Measurements from ENCODE around the gene DDX6. TPM values are rescaled to one million over a fixed set of nuclear protein-coding genes. Genes with fewer than 3 reads are reported as not detected.
A peak's percentile ranks its signal among the peaks of the same experiment; 100 is the strongest.

The DDX6 gene
- total RNA-seq, 1 experiment from 2014 or later = 151 TPM

DNA sequence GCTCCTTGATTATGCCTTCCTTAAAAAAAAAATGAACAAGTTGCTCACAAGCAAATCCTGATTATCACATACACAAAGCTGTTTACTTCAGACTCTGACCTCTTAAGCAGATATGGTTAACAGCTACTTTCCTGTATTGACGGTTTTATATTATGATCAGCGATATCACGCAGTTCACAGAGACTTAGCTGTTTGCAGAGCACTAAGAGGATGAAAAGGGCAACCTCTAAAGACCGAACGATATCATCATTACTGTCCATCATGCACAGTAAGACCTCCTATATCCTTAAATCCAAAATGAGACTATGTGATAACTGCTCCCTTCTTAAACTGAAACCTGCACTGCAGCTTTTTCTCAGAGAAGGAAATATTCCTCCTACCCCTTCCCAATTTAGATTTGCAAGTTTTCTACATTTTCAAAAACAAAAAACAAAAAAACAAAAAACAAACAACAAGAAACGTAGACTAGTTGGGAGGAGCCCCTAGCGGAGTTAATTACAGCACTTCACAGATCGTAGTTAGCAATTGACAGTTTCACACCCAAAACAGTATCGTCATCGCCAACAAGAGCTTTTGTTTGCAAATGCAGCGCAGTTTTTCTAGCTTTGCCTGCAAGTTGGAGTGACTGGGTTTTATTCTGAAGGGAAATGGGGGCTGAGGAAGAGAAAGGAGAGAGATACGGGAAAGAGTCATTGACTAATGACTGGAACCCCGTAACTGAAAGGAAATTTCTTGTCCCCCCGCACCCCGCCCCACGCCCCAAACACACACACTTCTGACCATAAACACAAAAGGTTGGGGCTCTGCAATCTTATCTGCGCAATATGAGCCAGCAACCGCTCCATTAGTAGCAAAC lies 1.2 kb downstream of the DDX6 start:
- Mint-ChIP-seq H3K4me1 (peaks cover 24% of the 10 kb centered on the region), H3K27ac (peak overlapping the region; percentile 97), H3K4me3 (peak overlapping the region; percentile 98), H3K36me3 (peaks cover 23% of the 10 kb centered on the region), H3K9me3 (no peaks in the 10 kb centered on the region), H3K27me3 (ENCODE audit: low read depth) (no peaks in the 10 kb centered on the region)
- TF ChIP-seq NR3C1 (CRISPR knock-in tag; conservative IDR thresholded peaks at IDR 0.05; ENCODE audit: low read depth) (no peak), FOXK1 (CRISPR knock-in tag; IDR thresholded peaks at IDR 0.05) (no peak), ATF1 (CRISPR knock-in tag; IDR thresholded peaks at IDR 0.05) (no peak), ESRRA (CRISPR knock-in tag; IDR thresholded peaks at IDR 0.05; ENCODE audit: borderline replicate concordance) (no peak), TCF7 (CRISPR knock-in tag; IDR thresholded peaks at IDR 0.05; ENCODE audit: low read depth) (no peak), E2F4 (CRISPR knock-in tag; IDR thresholded peaks at IDR 0.05; ENCODE audit: borderline replicate concordance, low read depth) (no peak), USF1 (CRISPR knock-in tag; IDR thresholded peaks at IDR 0.05) (no peak), FOXP4 (CRISPR knock-in tag; IDR thresholded peaks at IDR 0.05) (no peak), ZNF138 (CRISPR knock-in tag; conservative IDR thresholded peaks at IDR 0.05) (no peak), NR1H2 (CRISPR knock-in tag; IDR thresholded peaks at IDR 0.05) (no peak)
- CTCF ChIA-PET = interaction anchor here (0.9 to 4.7 kb wide), 10 partner anchors 13 to 172 kb away, joined by 3 to 63 read pairs (median 8); partner anchors contain the start of gene UPK2
- DNase-seq (ENCODE audit: low spot score) (no peak), ATAC-seq (no peak)
- POLR2A ChIA-PET = interaction anchor here (0.7 to 4.8 kb wide), 3 partner anchors 100 to 208 kb away, joined by 7 to 46 read pairs (median 8); no protein-coding TSS in a partner anchor

GRCh38 chr11:118786657-118787056 lies 4.3 kb downstream of the DDX6 start:
- no peak for ATAC-seq
- Mint-ChIP-seq H3K4me1 (peaks cover 16% of the 10 kb centered on the region), H3K27ac (peak overlapping the region; percentile 37), H3K27me3 (ENCODE audit: low read depth) (no peaks in the 10 kb centered on the region), H3K36me3 (peaks cover 36% of the 10 kb centered on the region), H3K9me3 (no peaks in the 10 kb centered on the region), H3K4me3 (no peak overlapping the region; the same call in 1 of the 2 replicates)
- CTCF ChIA-PET = interaction anchor here (0.5 to 2.3 kb wide), 3 partner anchors 97 to 1648 kb away, joined by 3 to 9 read pairs (median 5); no protein-coding TSS in a partner anchor
- no peak for DNase-seq (ENCODE audit: low spot score)
- POLR2A ChIA-PET = no interaction called here
- TF ChIP-seq IRF1 (CRISPR knock-in tag; IDR thresholded peaks at IDR 0.05) = no peak
- no peak for TF ChIP-seq USF1 (CRISPR knock-in tag; IDR thresholded peaks at IDR 0.05)
- TF ChIP-seq FOXP1 (CRISPR knock-in tag; IDR thresholded peaks at IDR 0.05; ENCODE audit: borderline replicate concordance) = no peak
- no peak for TF ChIP-seq ZNF416 (CRISPR knock-in tag; IDR thresholded peaks at IDR 0.05)
- no peak for TF ChIP-seq E2F4 (CRISPR knock-in tag; IDR thresholded peaks at IDR 0.05; ENCODE audit: borderline replicate concordance, low read depth)
- TF ChIP-seq MYBL2 (CRISPR knock-in tag; IDR thresholded peaks at IDR 0.05) = no peak
- no peak for TF ChIP-seq ZNF671 (CRISPR knock-in tag; IDR thresholded peaks at IDR 0.05)
- TF ChIP-seq, protein P1, sequence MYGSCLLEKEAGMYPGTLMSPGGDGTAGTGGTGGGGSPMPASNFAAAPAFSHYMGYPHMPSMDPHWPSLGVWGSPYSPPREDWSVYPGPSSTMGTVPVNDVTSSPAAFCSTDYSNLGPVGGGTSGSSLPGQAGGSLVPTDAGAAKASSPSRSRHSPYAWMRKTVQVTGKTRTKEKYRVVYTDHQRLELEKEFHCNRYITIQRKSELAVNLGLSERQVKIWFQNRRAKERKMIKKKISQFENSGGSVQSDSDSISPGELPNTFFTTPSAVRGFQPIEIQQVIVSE (CRISPR knock-in tag; IDR thresholded peaks at IDR 0.05; ENCODE audit: borderline replicate concordance) = no peak
- TF ChIP-seq ARID4B (CRISPR knock-in tag; IDR thresholded peaks at IDR 0.05; ENCODE audit: borderline replicate concordance) = no peak
- TF ChIP-seq, protein P2, sequence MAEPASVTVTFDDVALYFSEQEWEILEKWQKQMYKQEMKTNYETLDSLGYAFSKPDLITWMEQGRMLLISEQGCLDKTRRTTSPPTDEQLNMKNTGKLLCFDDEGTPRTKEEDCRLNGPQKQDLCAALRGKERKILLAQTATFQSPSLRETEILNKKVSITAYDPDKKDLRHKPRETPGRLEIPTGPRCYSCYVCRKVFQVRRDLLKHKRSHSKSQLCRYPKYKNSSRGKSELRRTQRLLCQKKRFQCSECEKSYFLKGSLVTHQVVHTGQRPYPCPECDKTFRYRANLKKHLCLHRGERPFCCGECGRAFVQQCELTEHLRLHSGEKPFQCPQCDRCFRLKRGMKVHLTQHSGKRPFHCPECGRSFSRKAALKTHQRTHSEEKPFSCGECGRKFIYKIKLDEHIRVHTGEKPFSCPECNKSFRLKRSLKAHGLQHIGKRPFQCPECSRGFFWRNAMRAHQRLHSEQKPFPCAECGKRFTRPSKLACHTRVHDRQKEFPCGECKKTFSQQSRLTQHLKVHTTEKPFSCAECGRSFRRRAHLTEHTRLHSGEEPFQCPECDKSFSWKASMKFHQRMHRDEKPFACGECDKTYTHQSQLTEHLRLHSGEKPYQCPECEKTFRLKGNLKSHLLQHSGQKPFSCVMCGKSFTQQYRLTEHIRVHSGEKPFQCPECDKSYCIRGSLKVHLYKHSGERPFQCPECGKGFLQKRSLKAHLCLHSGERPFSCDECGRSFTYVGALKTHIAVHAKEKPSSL (CRISPR knock-in tag; conservative IDR thresholded peaks at IDR 0.05) = no peak
